Mesothelial cell of epicardium (in vitro differentiated cells): ENCODE measurements around the gene EML6. TPM values are rescaled to one million over a fixed set of nuclear protein-coding genes. Genes with fewer than 3 reads are reported as not detected.

Experiments used
- DNase-seq, 2 experiments: peaks; one replicate each; pipeline ENCODE4 v3.0.0; 2021; ENCODE audit warnings: low spot score in 2 of 2; ENCODE audit not compliant: unreplicated experiment in 2 of 2
- H3K27ac Mint-ChIP-seq: 2 replicates; pipeline ENCODE4 v1.8.0; 2021; ENCODE audit warnings: mixed read lengths
- H3K27me3 Mint-ChIP-seq: 2 replicates; pipeline ENCODE4 v1.8.0; 2021; ENCODE audit warnings: low read depth, mixed read lengths
- H3K36me3 Mint-ChIP-seq: 2 replicates; pipeline ENCODE4 v1.8.0; 2021; ENCODE audit warnings: mixed read lengths
- H3K4me1 Mint-ChIP-seq: 2 replicates; pipeline ENCODE4 v1.8.0; 2021; ENCODE audit warnings: mixed read lengths
- H3K4me3 Mint-ChIP-seq: 2 replicates; pipeline ENCODE4 v1.8.0; 2021; ENCODE audit warnings: mild to moderate bottlenecking, moderate library complexity, mixed read lengths
- H3K9me3 Mint-ChIP-seq: 2 replicates; pipeline ENCODE4 v1.8.0; 2021; ENCODE audit warnings: mixed read lengths
- total RNA-seq: library from RNA; stranded (reverse); gene quantifications from 3 replicates; pipeline ENCODE4 v1.2.1, GENCODE V29; 2021
- TF ChIP-seq, protein P1 (sequence below): fragments of 200-600 bp; sonication (generic); IDR thresholded peaks from one replicate; pipeline ENCODE4 v1.5.0; 2021; ENCODE audit warnings: antibody characterized with exemption; ENCODE audit not compliant: unreplicated experiment

Gene EML6
- total RNA-seq, 1 donor from 2014 or later, result 2.3 TPM

DNA sequence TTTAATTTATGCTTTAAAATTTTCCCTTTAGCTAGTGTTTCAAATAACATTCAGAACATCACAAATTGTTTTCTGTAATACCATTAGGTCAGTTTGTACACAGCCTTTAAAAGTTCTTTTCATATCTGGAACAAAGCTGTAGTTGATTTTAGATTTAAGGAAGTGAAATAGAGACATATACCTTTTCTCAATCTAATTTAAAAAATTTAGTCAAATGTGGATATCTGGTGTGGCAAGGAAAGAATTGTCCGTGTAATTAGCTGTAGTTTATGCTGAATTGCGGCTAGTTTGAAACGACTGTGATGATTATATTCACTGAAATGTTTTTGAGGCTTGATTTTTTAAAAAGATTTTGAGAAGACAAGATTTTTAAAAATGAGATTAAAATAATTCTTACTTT, 59.9 kb downstream of the EML6 start:
- no peak overlapping the region for H3K27ac Mint-ChIP-seq
- H3K9me3 Mint-ChIP-seq, result no peaks in the 10 kb centered on the region
- DNase-seq, result no peak
- peaks cover 1% of the 10 kb centered on the region for H3K27me3 Mint-ChIP-seq
- TF ChIP-seq, protein P1, sequence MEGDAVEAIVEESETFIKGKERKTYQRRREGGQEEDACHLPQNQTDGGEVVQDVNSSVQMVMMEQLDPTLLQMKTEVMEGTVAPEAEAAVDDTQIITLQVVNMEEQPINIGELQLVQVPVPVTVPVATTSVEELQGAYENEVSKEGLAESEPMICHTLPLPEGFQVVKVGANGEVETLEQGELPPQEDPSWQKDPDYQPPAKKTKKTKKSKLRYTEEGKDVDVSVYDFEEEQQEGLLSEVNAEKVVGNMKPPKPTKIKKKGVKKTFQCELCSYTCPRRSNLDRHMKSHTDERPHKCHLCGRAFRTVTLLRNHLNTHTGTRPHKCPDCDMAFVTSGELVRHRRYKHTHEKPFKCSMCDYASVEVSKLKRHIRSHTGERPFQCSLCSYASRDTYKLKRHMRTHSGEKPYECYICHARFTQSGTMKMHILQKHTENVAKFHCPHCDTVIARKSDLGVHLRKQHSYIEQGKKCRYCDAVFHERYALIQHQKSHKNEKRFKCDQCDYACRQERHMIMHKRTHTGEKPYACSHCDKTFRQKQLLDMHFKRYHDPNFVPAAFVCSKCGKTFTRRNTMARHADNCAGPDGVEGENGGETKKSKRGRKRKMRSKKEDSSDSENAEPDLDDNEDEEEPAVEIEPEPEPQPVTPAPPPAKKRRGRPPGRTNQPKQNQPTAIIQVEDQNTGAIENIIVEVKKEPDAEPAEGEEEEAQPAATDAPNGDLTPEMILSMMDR, result no peak
- no peaks in the 10 kb centered on the region for H3K4me1 Mint-ChIP-seq
- no peak overlapping the region for H3K4me3 Mint-ChIP-seq
- H3K36me3 Mint-ChIP-seq, result no peaks in the 10 kb centered on the region

DNA sequence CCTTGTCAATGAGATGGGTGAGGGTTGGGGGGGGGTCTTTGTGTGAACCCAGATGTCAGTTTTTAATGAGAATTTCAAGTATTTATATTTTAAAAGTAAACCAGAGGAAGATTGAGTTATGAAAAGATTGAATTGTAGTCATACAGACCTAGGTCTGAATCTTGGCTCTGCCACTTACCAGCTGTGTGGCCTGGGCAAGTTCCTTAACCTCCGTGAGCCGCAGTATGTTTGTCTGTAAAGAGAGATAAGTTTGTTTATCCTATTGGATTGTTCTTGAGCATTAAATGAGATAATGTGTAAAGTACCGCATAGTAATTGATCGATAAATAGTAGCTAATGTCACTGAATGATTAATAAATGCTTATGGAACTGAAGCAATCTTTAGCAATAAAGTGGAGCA, 63.8 kb downstream of the EML6 start:
- H3K9me3 Mint-ChIP-seq, result peaks cover 3% of the 10 kb centered on the region
- TF ChIP-seq, protein P1, result no peak
- H3K4me3 Mint-ChIP-seq, result no peak overlapping the region
- H3K27me3 Mint-ChIP-seq, result no peaks in the 10 kb centered on the region
- H3K4me1 Mint-ChIP-seq, result no peaks in the 10 kb centered on the region
- H3K27ac Mint-ChIP-seq, result no peak overlapping the region
- no peak for DNase-seq
- no peaks in the 10 kb centered on the region for H3K36me3 Mint-ChIP-seq

GRCh38 chr2:54787755-54788366, 64.4 kb downstream of the EML6 start:
- no peaks in the 10 kb centered on the region for H3K4me1 Mint-ChIP-seq
- TF ChIP-seq, protein P1, result no peak
- H3K4me3 Mint-ChIP-seq, result no peak overlapping the region
- H3K27me3 Mint-ChIP-seq, result no peaks in the 10 kb centered on the region
- H3K27ac Mint-ChIP-seq, result no peak overlapping the region
- DNase-seq, result no peak
- H3K9me3 Mint-ChIP-seq, result peaks cover 3% of the 10 kb centered on the region
- no peaks in the 10 kb centered on the region for H3K36me3 Mint-ChIP-seq

GRCh38 chr2:54789878-54790277, 66.4 kb downstream of the EML6 start:
- no peaks in the 10 kb centered on the region for H3K36me3 Mint-ChIP-seq
- TF ChIP-seq, protein P1, result no peak
- H3K4me3 Mint-ChIP-seq, result no peak overlapping the region
- no peak for DNase-seq
- no peak overlapping the region for H3K27ac Mint-ChIP-seq
- H3K4me1 Mint-ChIP-seq, result no peaks in the 10 kb centered on the region
- H3K27me3 Mint-ChIP-seq, result no peaks in the 10 kb centered on the region
- peaks cover 3% of the 10 kb centered on the region for H3K9me3 Mint-ChIP-seq

DNA sequence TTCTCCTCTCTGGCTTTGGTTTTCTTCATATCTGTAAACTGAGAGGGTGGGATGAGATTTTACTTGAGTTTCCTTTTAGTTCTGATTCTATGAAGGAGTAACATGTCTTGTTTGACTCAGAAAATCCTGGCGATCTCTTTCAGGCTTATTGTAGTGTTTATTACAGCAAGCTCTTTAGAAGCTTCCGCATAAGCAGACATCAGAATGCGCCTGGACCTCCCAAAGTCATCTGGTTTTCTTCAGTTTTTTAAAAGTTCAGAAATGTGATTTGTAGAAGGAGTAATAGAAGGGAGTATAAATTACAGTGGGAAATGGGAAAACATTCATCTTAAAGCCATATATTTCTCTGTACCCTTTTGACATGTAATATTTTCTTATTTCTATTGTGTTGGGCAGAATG, 68.4 kb downstream of the EML6 start:
- H3K9me3 Mint-ChIP-seq, result peaks cover 3% of the 10 kb centered on the region
- DNase-seq, result no peak
- no peak overlapping the region for H3K27ac Mint-ChIP-seq
- no peaks in the 10 kb centered on the region for H3K4me1 Mint-ChIP-seq
- H3K36me3 Mint-ChIP-seq, result no peaks in the 10 kb centered on the region
- TF ChIP-seq, protein P1, result no peak
- H3K4me3 Mint-ChIP-seq, result no peak overlapping the region
- no peaks in the 10 kb centered on the region for H3K27me3 Mint-ChIP-seq

DNA sequence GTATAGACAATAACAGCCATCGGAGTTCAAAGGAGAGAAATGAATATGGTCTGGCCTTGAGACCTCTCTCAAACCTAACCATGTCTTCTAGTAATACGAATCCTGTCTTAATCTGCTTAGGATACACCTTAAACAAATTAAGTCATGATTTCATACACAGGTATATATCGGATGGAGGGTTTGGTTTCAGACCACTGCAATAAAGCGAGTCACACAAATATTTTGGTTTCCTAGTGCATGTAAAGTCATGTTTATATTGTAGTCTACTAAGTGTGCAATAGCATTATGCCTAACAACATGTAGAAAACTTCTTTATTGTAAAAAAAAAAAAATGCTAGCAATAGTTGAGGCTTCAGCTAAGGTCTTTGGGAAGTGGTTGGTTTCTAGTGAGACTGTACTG, 73.8 kb downstream of the EML6 start:
- no peak overlapping the region for H3K27ac Mint-ChIP-seq
- TF ChIP-seq, protein P1, result no peak
- H3K4me1 Mint-ChIP-seq, result no peaks in the 10 kb centered on the region
- DNase-seq, result no peak
- H3K27me3 Mint-ChIP-seq, result no peaks in the 10 kb centered on the region
- no peaks in the 10 kb centered on the region for H3K36me3 Mint-ChIP-seq
- no peak overlapping the region for H3K4me3 Mint-ChIP-seq
- peaks cover 5% of the 10 kb centered on the region for H3K9me3 Mint-ChIP-seq
